Suprapubic skin (tissue), 4 donors: ENCODE data around the gene SOWAHB. TPM values are rescaled to one million over a fixed set of nuclear protein-coding genes. Genes with fewer than 3 reads are reported as not detected.

Experiments used
- DNase-seq, 2 donors: peaks; one replicate each; pipeline ENCODE4 v3.0.0-alpha.2; 2019; ENCODE audit warnings: low spot score in 2 of 2
- H3K27ac ChIP-seq: fragments of 200-600 bp; sonication (generic); one replicate; pipeline ENCODE4 v1.5.1; 2019
- H3K27me3 ChIP-seq: fragments of 200-600 bp; sonication (generic); one replicate; pipeline ENCODE4 v1.5.1; 2019
- H3K36me3 ChIP-seq: fragments of 200-600 bp; sonication (generic); one replicate; pipeline ENCODE4 v1.5.1; 2019
- H3K4me1 ChIP-seq: fragments of 200-600 bp; sonication (generic); one replicate; pipeline ENCODE4 v1.5.1; 2019
- H3K4me3 ChIP-seq: fragments of 200-600 bp; sonication (generic); one replicate; pipeline ENCODE4 v1.5.1; 2019; ENCODE audit warnings: mild to moderate bottlenecking
- H3K9me3 ChIP-seq: fragments of 200-600 bp; sonication (generic); one replicate; pipeline ENCODE4 v1.5.1; 2019
- CTCF ChIP-seq, 2 donors: fragments of 200-600 bp in 1 of 2; fragments of 450-650 bp in 1 of 2; sonication (generic) in 1 of 2; IDR thresholded peaks; one replicate each; pipeline ENCODE4 v1.5.1; 2016 to 2019; ENCODE audit warnings: antibody characterized with exemption in 2 of 2, mild to moderate bottlenecking in 1 of 2, moderate library complexity in 1 of 2
- EP300 ChIP-seq: sonication (generic); formaldehyde crosslinking; IDR thresholded peaks from one replicate; pipeline ENCODE4 v1.6.1; 2017; ENCODE audit warnings: antibody characterized with exemption
- POLR2A ChIP-seq, 2 donors: fragments of 450-650 bp; IDR thresholded peaks; one replicate each; pipeline ENCODE4 v1.6.1; 2017; ENCODE audit warnings: antibody characterized with exemption in 2 of 2, mild to moderate bottlenecking in 2 of 2, moderate library complexity in 2 of 2
- POLR2AphosphoS5 ChIP-seq, 3 donors: sonication (generic); formaldehyde crosslinking; IDR thresholded peaks; one replicate each; pipeline ENCODE4 v1.6.1; 2017; ENCODE audit warnings: antibody characterized with exemption in 3 of 3
- WGBS: methylation state at CpG from one replicate; pipeline ENCODE4 v1.1.5; 2018; 5-methylcytosine and 5-hydroxymethylcytosine counted together
- total RNA-seq, 4 donors: library from RNA; depleted of rRNA; stranded (reverse); fragments of >200 nt; gene quantifications; one replicate each; pipeline ENCODE4 v1.1.0, GENCODE V29; 2016

The SOWAHB gene
- total RNA-seq, 4 donors from 2014 or later, result 1.9 to 3.6 (median 3.3) TPM

DNA sequence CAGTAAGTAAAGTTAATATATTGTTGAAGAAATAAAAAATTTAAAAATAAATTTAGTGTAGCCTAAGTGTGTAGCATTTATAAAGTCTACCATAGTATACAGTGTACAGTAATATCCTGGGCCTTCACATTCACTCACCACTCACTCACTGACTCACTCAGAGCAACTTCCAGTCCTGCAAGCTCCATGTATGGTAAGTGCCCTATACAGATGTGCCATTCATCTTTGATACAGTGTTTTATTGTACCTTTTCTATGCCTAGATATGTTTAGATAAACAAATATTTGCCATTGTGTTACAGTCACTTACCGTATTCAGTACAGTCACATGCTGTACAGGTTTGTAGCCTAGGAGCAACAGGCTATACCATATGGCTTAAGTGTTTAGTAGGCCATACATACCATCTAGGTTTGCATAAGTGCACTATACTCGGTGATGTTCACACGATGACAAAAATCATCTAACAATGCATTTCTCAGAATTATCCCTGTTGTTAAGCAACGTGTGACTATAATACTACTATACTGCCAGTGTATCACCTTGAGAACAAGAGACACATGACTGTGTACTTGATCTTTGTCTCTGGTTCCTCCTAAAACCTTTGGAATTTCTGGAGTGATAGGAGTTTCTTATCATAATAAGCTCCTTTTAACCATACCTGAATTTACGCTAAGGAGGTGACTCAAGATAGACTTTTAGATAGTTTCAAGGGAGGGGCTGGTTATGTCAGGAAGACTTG is 25.8 kb upstream of the SOWAHB start:
- DNase-seq, result no peak
- no peaks in the 10 kb centered on the region for H3K27me3 ChIP-seq
- no peak overlapping the region for H3K27ac ChIP-seq
- no peaks in the 10 kb centered on the region for H3K9me3 ChIP-seq
- H3K36me3 ChIP-seq, result no peaks in the 10 kb centered on the region
- no peaks in the 10 kb centered on the region for H3K4me1 ChIP-seq
- TF ChIP-seq CTCF (IDR thresholded peaks at IDR 0.05) (no peak), EP300 (no peak), POLR2A (IDR thresholded peaks at IDR 0.05) (no peak)
- WGBS, result 81% methylated on average over 5 of the region's 5 CpGs
- no peak overlapping the region for H3K4me3 ChIP-seq

DNA sequence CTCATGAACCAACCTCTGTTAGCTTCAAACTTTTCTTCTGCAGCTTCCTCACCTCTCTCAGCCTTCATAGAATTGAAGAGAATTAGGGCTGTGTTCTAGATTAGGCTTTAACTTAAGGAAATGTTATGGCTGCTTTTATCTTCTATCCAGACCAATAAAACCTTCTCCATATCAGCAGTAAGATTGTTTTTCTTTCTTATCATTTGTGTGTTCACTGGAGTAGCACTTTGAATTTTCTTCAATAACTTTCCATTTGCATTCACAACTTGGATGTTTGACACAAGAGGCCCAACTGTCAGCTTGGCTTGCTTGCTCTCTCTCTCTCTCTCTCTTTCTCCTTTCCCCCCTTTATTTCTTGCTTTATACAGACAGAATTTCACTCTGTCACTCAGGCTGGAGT is 22.8 kb upstream of the SOWAHB start:
- no peaks in the 10 kb centered on the region for H3K4me1 ChIP-seq
- H3K27ac ChIP-seq, result no peak overlapping the region
- no peak for DNase-seq
- no peaks in the 10 kb centered on the region for H3K36me3 ChIP-seq
- TF ChIP-seq CTCF (IDR thresholded peaks at IDR 0.05) (no peak), POLR2AphosphoS5 (IDR thresholded peaks at IDR 0.05) (no peak), POLR2A (IDR thresholded peaks at IDR 0.05) (no peak), EP300 (no peak)
- H3K27me3 ChIP-seq, result no peaks in the 10 kb centered on the region
- H3K4me3 ChIP-seq, result no peak overlapping the region
- H3K9me3 ChIP-seq, result no peaks in the 10 kb centered on the region

GRCh38 chr4:76909711-76910110 is 11.8 kb upstream of the SOWAHB start:
- 100% methylated on average over 1 of the region's 1 CpG for WGBS
- no peak overlapping the region for H3K4me3 ChIP-seq

DNA sequence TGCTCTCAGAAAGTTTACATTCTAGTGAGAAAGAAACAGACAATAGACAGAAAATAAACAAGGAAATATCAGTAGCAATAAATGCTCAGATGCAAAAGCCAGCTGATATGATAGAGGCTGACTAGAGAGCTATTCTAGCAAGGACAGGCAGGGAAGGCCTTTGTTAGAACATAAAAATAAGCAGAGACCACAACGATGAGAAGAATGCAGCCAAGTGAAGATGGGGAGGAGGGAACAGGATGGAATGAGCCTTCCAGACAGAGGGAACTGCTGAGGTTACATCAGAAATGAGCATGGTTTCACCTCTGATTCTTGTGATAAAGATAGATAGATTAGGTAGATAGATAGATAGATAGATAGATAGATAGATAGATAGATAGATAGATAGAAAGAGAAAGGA is 7.6 kb upstream of the SOWAHB start:
- Histone ChIP-seq H3K4me3 (no peak overlapping the region), H3K4me1 (no peaks in the 10 kb centered on the region), H3K27ac (no peak overlapping the region), H3K27me3 (no peaks in the 10 kb centered on the region), H3K36me3 (no peaks in the 10 kb centered on the region), H3K9me3 (no peaks in the 10 kb centered on the region)
- 63% methylated on average over 1 of the region's 1 CpG for whole genome bisulfite sequencing
- no peak for DNase-seq
- TF ChIP-seq POLR2A (IDR thresholded peaks at IDR 0.05) (no peak), POLR2AphosphoS5 (IDR thresholded peaks at IDR 0.05) (no peak), CTCF (IDR thresholded peaks at IDR 0.05) (no peak), EP300 (no peak)

More at GRCh38 chr4:76909711-76910110, 11.8 kb upstream of the SOWAHB start:
- Histone ChIP-seq H3K27me3 (no peaks in the 10 kb centered on the region), H3K36me3 (no peaks in the 10 kb centered on the region), H3K27ac (no peak overlapping the region), H3K9me3 (no peaks in the 10 kb centered on the region), H3K4me1 (no peaks in the 10 kb centered on the region)
- no peak for DNase-seq
- TF ChIP-seq EP300, result no peak
- TF ChIP-seq POLR2A (IDR thresholded peaks at IDR 0.05), result no peak

DNA sequence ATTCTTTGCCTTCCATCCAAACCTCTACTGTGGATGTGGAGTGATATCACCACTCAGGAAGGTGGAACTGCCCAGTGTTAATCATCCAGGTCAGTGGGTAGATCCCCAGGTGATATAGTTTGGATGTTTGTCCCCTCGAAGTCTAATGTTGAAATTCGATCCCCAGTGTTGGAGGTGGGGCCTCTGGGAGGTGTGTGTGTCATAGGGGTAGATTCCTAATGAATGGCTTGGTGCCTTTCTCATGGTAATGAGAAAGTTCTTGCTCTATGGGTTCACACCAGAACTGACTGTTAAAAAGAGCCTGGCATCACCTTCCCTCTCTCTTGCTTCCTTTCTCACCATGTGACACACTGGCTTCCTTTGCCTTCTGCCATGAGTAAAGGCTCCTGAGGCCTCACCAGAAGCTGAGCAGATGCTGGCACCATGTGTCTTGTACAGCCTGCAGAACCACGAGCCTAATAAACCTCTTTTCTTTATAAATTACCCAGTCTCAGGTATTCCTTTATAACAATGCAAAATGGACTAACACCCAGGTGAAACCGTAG is 6.8 kb upstream of the SOWAHB start:
- no peak overlapping the region for H3K4me3 ChIP-seq
- H3K9me3 ChIP-seq, result no peaks in the 10 kb centered on the region
- H3K27ac ChIP-seq, result no peak overlapping the region
- no peak for DNase-seq
- H3K4me1 ChIP-seq, result no peaks in the 10 kb centered on the region
- WGBS, result 80% methylated on average over 4 of the region's 4 CpGs
- peaks cover 3% of the 10 kb centered on the region for H3K27me3 ChIP-seq
- H3K36me3 ChIP-seq, result no peaks in the 10 kb centered on the region
- TF ChIP-seq POLR2AphosphoS5 (IDR thresholded peaks at IDR 0.05) (no peak), CTCF (IDR thresholded peaks at IDR 0.05) (no peak), POLR2A (IDR thresholded peaks at IDR 0.05) (no peak), EP300 (no peak)
